HG02852 (cell line): ENCODE measurements around the gene SUGCT.
"Not testable (repeated sequence)": the region's sequence is repeated elsewhere in the genome, so short reads cannot be mapped to it uniquely, and the experiment has no call there.

Source experiments
- ATAC-seq: cut with Tn5 transposase; IDR thresholded peaks from one replicate; pipeline ENCODE4 v1.9.1; 2021; ENCODE audit warnings: mild to moderate bottlenecking, moderate library complexity; ENCODE audit not compliant: unreplicated experiment

SUGCT gene

DNA sequence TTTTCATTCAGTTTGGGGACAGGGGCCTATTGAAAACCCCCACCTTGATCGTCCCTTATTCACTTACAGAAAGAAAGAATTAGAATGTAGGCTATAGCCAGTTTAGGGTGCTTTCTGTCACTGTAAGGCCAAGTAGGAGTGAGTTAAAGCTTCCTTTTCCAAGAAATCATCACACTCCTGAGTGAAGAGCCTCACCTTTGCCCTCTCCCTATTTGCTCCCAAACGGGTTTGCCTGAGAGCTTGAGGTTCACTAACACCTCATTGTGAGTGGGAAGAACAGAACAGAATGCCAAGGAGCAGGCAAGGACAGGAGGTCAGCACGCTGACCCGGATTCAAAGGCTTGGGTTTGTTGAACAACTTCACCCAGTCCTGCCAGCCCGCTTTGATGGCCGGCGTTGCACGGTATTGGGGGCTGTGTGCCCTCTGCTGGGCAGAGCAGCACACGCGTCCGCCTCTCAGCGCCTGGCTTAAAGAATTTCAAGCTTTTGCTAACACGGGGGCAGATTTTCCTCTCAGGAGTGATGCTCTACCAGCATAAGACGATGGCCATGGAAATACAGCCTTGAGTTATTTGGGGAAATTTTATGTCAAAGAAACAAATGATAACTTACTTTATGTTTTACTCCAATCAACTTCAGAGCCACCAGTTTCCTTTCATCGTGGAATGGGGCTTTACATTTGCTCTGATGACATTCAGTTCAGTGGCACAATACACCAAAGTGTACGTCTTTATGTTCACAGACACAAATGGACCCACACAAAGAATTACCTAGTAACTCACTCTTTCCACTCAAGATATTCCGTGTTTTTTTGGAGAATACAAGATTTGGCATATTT lies 470.0 kb downstream of the SUGCT start:
- no peak for ATAC-seq

GRCh38 chr7:40608321-40609075 lies 473.7 kb downstream of the SUGCT start:
- no peak for ATAC-seq

DNA sequence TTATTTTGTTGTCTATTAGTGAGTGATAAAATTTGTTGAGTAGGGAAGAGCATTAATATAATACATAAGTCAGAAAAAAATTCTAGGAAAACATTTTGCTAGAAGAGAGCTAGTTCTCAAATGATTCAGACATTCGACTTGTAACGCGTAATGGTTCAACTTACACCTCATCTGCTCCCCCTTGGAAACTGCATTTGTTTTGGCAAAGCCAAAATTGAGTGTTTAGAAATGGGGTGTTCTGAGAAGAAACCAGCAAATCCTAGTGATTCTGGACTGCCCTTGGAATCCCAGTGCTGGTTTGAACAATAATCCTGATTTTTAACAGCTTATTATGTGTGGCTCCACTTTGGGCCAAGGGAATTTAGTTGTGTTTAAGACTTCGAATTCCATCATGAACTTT lies 475.7 kb downstream of the SUGCT start:
- ATAC-seq: no peak

GRCh38 chr7:40611095-40611871 lies 476.5 kb downstream of the SUGCT start:
- ATAC-seq: no peak

DNA sequence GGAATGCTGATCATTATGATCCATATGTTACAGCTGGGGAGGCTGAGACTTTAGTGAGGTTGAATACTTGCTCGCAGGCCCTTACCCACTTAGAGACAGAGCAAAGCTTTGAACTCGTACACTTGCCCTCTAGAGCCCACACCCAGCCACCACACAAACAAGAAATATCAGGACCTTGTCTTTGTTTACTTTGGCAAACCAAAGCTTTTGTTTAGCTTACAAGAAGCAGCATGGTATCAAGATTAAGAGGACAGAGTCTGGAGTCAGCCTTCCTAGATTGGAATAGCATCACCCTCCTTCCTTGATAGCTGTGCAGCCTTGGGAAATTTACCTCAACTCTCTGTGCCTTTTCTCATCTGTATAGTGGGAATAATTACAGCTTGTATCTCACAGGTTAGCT lies 477.5 kb downstream of the SUGCT start:
- ATAC-seq: no peak

GRCh38 chr7:40619647-40620046 lies 484.8 kb downstream of the SUGCT start:
- no peak for ATAC-seq

- ATAC-seq: no peak
These were observed 486.8 kb downstream of the SUGCT start for GRCh38 chr7:40621592-40621998.

GRCh38 chr7:40622941-40623501 lies 488.2 kb downstream of the SUGCT start:
- no peak for ATAC-seq

- no peak for ATAC-seq
These were observed 489.1 kb downstream of the SUGCT start for GRCh38 chr7:40623863-40624262.

DNA sequence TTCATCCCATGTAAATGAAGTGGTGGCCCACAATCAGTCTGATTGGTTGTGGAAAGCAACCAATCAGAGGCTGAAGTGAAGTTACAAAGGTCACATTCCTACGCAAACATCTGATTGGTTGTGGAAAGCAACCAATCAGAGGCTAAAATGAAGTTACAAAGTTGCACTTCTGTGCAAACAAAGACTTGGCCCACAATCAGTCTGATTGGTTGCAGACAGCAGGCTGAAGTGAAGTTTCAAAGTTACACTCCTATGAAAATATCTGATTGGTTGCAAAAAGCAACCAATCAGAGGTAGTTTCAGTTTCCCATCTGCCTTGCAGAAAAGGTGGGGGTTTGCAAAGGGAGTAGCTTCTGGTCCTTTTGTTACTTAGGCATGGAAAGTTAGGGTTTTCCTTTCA lies 492.6 kb downstream of the SUGCT start:
- ATAC-seq: not testable (repeated sequence)

- ATAC-seq: no peak
These were observed 495.1 kb downstream of the SUGCT start for GRCh38 chr7:40629891-40630290.

DNA sequence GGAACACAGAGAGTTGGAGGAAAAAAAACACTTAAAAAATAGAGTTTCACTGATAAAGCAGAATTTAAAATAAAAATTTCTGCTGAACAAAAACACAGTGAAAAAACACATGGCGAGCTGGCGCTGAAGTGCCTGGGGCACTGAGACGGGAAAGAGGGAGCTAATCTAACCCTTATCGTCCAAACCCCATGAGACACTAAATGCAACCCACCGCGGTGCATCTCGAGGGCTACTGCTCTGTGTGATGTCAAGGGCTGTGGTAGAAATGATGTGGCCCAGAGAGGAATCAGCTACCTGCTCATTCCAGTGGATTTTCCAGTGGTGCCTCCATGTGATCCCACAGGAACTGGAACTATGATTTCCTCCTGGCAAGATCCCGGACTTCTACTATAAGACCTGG lies 499.3 kb downstream of the SUGCT start:
- ATAC-seq: no peak

DNA sequence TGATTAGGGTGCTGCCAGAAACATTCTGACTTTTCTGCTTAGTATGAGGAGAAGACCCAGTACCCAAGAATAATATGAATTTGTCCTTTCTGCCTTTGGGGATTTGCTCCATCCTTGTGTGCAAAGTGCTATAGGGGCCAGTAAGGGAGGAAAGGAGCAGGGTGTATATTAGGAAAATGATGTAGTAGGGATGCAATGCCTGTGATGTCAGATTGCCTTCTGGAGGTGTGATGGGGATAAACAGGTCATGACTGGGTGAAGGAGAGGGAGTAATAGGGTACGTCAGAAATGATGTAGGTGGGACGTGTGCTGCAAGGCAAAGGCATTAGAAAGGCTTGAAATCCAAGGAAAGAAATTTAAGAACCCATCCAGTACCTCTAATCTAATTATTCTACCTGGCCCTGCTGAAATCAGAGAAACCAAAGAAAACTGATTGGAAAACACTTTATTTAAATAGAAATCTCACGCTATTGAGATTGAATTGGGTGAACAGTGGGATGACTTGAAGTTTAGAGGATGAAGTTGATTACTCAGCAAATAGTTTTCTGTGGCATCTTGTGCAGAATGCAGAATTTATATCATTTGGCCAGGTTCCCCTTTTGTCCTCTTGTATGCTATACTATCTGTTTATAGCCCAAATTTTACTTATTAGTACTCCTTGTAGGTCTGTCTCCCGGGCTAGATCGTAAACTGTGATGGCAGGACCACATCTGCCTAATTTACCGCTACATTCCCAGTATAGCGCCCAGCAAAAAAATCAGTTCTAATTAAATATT lies 503.9 kb downstream of the SUGCT start:
- ATAC-seq: no peak

DNA sequence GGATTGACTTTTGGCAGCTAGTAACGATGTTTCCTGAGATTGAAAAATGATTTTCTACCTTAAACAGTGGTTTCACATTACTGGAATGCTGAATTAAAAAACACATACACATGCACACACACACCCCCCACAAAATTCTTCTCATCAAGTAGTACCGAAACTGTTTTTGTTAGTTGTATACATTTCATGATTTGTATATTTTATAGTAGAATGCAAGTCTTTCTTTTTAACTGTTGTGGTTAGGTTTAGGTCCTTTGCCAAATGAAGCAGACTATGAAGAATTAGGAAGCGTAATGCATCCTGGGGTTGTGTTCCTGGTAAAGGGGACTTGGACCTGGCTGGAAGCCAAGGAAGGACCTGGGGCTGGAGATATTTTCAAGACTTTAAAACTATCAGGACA lies 505.8 kb downstream of the SUGCT start:
- no peak for ATAC-seq

DNA sequence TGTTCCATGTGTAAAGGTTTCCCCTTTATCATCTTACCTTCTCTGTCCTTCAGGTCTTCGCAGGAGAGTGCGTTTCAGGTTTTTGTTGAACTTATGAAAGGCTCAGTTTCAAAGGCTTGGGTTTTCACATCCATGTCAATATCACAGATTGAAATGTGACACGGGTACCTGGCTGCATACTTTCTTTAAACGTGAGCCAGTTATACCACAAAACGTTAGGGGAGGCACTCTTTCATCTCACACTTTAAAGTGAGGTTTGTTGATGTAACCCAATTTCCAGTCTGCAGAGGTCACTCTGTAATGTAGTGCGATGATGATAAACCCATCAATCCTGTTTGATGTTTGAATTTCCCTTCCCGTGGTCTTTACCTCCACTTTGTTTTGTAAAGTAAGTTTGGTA lies 506.9 kb downstream of the SUGCT start:
- no peak for ATAC-seq

- ATAC-seq: no peak
These were observed 508.9 kb downstream of the SUGCT start for GRCh38 chr7:40643664-40644063.

DNA sequence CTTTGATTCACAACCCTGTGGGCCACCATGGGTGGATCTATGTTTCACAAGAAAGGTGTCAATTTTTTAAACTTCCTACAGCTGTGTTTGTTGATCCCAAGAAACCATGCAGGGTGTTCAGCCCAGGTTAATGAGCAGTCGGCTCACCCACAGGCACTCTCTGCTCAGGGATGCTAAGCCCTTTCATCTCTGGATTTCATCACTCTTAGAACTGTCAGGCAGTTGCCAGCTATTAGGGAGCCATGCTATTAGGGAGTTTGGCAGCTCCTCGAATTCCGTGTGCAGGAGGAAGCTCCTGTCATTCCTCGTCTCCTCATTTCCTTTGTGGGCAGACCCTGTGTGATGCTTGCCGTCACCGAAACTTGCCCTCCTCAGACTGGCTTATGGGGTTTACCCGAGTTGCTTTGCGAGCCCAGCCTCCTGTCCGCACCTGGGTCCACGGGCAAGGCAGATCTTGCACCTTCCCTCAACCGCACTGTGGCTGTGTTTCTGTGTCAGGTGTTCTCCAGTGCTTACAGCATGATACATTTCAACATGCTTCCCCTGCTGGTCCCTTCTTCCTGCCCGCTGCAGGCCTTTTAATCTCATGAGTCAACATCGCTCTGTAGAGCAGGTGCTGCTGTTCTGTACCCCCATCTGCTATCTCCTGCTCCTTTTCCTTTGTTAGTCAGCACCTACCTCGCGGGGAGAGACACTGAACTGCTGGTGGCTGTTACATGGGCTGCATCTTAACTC lies 509.8 kb downstream of the SUGCT start:
- ATAC-seq: no peak

DNA sequence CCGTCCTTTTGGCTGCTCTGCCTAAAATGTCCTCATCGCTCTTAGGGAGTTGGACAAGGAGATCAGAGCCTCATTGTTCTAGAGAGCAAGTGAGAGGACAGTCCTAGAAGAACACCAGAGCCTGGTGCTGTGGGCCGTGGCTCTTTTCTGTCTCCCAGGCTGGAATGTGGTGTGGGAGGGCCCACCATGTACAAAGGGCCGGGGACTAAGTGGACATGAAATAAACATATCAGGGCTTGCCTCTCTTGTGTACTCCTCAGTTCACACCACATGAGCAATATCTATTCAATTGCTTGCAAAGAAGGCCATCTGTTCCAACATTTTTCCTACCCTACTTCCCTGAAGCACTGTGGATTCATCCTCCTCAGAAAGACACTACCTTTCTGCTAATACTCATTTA lies 510.4 kb downstream of the SUGCT start:
- no peak for ATAC-seq

GRCh38 chr7:40646717-40647116 lies 511.9 kb downstream of the SUGCT start:
- no peak for ATAC-seq

DNA sequence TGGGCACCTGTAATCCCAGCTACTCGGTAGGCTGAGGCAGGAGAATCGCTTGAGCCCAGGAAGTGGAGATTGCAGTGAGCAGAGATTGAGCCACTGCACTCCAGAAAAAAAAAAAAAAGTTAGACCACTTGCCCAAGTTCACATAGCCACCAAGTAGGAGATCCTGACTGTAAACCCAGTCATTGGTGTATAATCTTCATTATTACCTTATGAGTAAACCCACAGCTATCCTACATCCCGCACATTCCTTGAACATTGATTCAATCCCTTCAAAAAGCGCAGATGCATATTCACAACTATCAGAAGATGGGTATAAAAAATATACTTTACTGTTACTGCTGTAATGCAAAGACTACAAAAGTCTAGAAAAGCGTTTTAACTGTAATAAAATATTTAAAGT lies 512.9 kb downstream of the SUGCT start:
- no peak for ATAC-seq
